B cell (primary cell): ENCODE measurements around the gene CACYBP. TPM values are rescaled to one million over a fixed set of nuclear protein-coding genes. Genes with fewer than 3 reads are reported as not detected.
A peak's percentile ranks its signal among the peaks of the same experiment; 100 is the strongest.

Experiments used
- ATAC-seq: fragments of 200-7000 bp; cut with Tn5 transposase; one replicate; pipeline ENCODE4 v1.10.0; 2021; ENCODE audit warnings: low read depth, mild to moderate bottlenecking, moderate number of reproducible peaks, moderate library complexity
- CTCF ChIA-PET: fragments of 350-600 bp; sonication (Branson Sonifier 250); formaldehyde crosslinking; loops from one replicate; lab custom pipeline; 2021; ENCODE audit warnings: antibody characterized with exemption, inconsistent platforms; lab: Charles Lee
- POLR2A ChIA-PET: fragments of 350-600 bp; sonication (Branson Sonifier 250); formaldehyde crosslinking; loops from one replicate; lab custom pipeline; 2021; ENCODE audit warnings: antibody characterized with exemption; lab: Charles Lee
- DNase-seq: peaks from one replicate; pipeline ENCODE4 v3.0.0; 2013
- H2AFZ ChIP-seq: 2 replicates; pipeline ENCODE4 v1.6.1; 2012; ENCODE audit warnings: mild to moderate bottlenecking, low read depth, low read length; ENCODE audit not compliant: insufficient read depth, poor library complexity, severe bottlenecking
- H3K27ac ChIP-seq, 2 donors: 1 replicate in 1 of 2; 2 replicates in 1 of 2; pipeline ENCODE4 v1.5.1; 2012 to 2013; ENCODE audit warnings: low read length in 2 of 2, mild to moderate bottlenecking in 2 of 2, moderate library complexity in 1 of 2
- H3K27me3 ChIP-seq, 4 experiments: fragments of 200-600 bp in 1 of 4; sonication (generic) in 1 of 4; replicated peaks in 1 of 4; 1 replicate in 2 of 4; 2 replicates in 2 of 4; pipeline versions ENCODE4 v1.6.1 to v1.7.0; 2013 to 2016; ENCODE audit warnings: low read length in 3 of 4, mild to moderate bottlenecking in 2 of 4, mixed read lengths in 1 of 4, moderate library complexity in 1 of 4; ENCODE audit not compliant: insufficient read depth in 4 of 4, control insufficient read depth in 3 of 4; ENCODE audit errors: control extremely low read depth in 1 of 4
- H3K36me3 ChIP-seq, 2 experiments: replicated peaks in 1 of 2; 1 replicate in 1 of 2; 2 replicates in 1 of 2; pipeline versions ENCODE4 v1.6.1 to v1.7.1; 2013; ENCODE audit warnings: low read length in 1 of 2; ENCODE audit not compliant: insufficient read depth in 2 of 2, control insufficient read depth in 1 of 2; ENCODE audit errors: control extremely low read depth in 1 of 2, extremely low read depth in 1 of 2
- H3K4me1 ChIP-seq, 2 donors: fragments of 200-600 bp in 1 of 2; sonication (generic) in 1 of 2; 1 replicate in 1 of 2; 2 replicates in 1 of 2; pipeline versions ENCODE4 v1.5.1 to v1.6.1; 2013 to 2017; ENCODE audit warnings: low read length in 2 of 2; ENCODE audit not compliant: control insufficient read depth in 2 of 2, insufficient read depth in 2 of 2
- H3K4me2 ChIP-seq: replicated peaks from 2 replicates; pipeline ENCODE3; 2012; ENCODE audit warnings: mild to moderate bottlenecking, low read depth, low read length; ENCODE audit not compliant: poor library complexity, severe bottlenecking
- H3K4me3 ChIP-seq, 5 experiments: fragments of 200-600 bp in 1 of 5; sonication (generic) in 1 of 5; 1 replicate in 3 of 5; 2 replicates in 2 of 5; pipeline versions ENCODE4 v1.5.1 to v1.7.0; 2011 to 2016; ENCODE audit warnings: low read length in 4 of 5, mild to moderate bottlenecking in 4 of 5, low read depth in 2 of 5, control low read depth in 1 of 5, moderate library complexity in 1 of 5; ENCODE audit not compliant: insufficient read depth in 1 of 5; ENCODE audit errors: control extremely low read depth in 1 of 5, extremely low read depth in 1 of 5
- H3K79me2 ChIP-seq: fragments of 200-600 bp; sonication (generic); one replicate; pipeline ENCODE4 v1.6.0; 2016; ENCODE audit warnings: low read length; ENCODE audit not compliant: control insufficient read depth, insufficient read depth
- H3K9ac ChIP-seq: fragments of 200-600 bp; sonication (generic); 2 replicates; pipeline ENCODE4 v1.6.1; 2017; ENCODE audit warnings: mild to moderate bottlenecking, low read length, moderate library complexity
- H3K9me3 ChIP-seq, 3 donors: one replicate each; pipeline versions ENCODE4 v1.6.1 to v1.7.1; 2013; ENCODE audit warnings: low read length in 2 of 3; ENCODE audit not compliant: control insufficient read depth in 2 of 3, insufficient read depth in 1 of 3; ENCODE audit errors: control extremely low read depth in 1 of 3
- H4K20me1 ChIP-seq: 2 replicates; pipeline ENCODE4 v1.6.0; 2012; ENCODE audit warnings: mild to moderate bottlenecking, low read length; ENCODE audit not compliant: insufficient read depth, control insufficient read depth, poor library complexity, severe bottlenecking
- H3K27ac Mint-ChIP-seq: one replicate; pipeline ENCODE4 v1.8.0; 2021; ENCODE audit warnings: mixed read lengths
- H3K27me3 Mint-ChIP-seq: one replicate; pipeline ENCODE4 v1.8.0; 2021; ENCODE audit warnings: mixed read lengths
- H3K4me1 Mint-ChIP-seq: one replicate; pipeline ENCODE4 v1.8.0; 2021; ENCODE audit warnings: mixed read lengths
- H3K4me3 Mint-ChIP-seq: one replicate; pipeline ENCODE4 v1.8.0; 2021; ENCODE audit warnings: mixed read lengths
- H3K9me3 Mint-ChIP-seq: one replicate; pipeline ENCODE4 v1.8.0; 2022; ENCODE audit warnings: mixed read lengths; ENCODE audit not compliant: insufficient read depth
- CTCF ChIP-seq: fragments of 200-600 bp; IDR thresholded peaks from one replicate; pipeline ENCODE4 v1.8.0; 2022; ENCODE audit warnings: antibody characterized with exemption, mild to moderate bottlenecking
- EZH2 ChIP-seq: IDR thresholded peaks from 2 replicates; pipeline ENCODE4 v1.6.1; 2012; ENCODE audit warnings: borderline replicate concordance, low read depth, mild to moderate bottlenecking, moderate library complexity, low read length; ENCODE audit not compliant: insufficient read depth, poor library complexity, severe bottlenecking
- WGBS: methylation state at CpG from one replicate; pipeline ENCODE4 v1.1.5; 2013; ENCODE audit warnings: missing lambda C conversion rate; ENCODE audit not compliant: insufficient coverage; 5-methylcytosine and 5-hydroxymethylcytosine counted together
- intact Hi-C: fragments of 100-400 bp; cut with micrococcal nuclease; formaldehyde crosslinking; loops from one replicate; pipeline ENCODE4 v1.10.0; 2022
- polyA plus RNA-seq: library from polyadenylated mRNA; depleted of rRNA; stranded (reverse); fragments of >200 nt; gene quantifications from 2 replicates; pipeline ENCODE4 v1.2.3, GENCODE V29; 2012
- total RNA-seq, 2 donors: library from RNA; stranded (reverse); fragments of 120-200 nt in 1 of 2; gene quantifications; 1 replicate in 1 of 2; 2 replicates in 1 of 2; pipeline versions ENCODE4 v1.2.3 to v1.2.4, GENCODE V29; 2013 to 2022

The CACYBP gene
- total and polyA plus RNA-seq, 2 donors (not counting 1 experiment from before 2014, with no cell fraction given), result 16.2 to 71.1 TPM

- CTCF ChIA-PET, result interaction anchor here (1.3 to 1.4 kb wide), 2 partner anchors 9 to 11 kb away, joined by 3 to 6 read pairs; no protein-coding TSS in a partner anchor
Measured at GRCh38 chr1:174974711-174975119, 25.0 kb upstream of the CACYBP start.

GRCh38 chr1:174975764-174976163 lies 24.0 kb upstream of the CACYBP start:
- DNase-seq (no peak), ATAC-seq (no peak)
- no peaks in the 10 kb centered on the region for H3K9me3 ChIP-seq
- no peak overlapping the region for H3K9ac ChIP-seq
- Mint-ChIP-seq H3K4me1 (peaks cover 12% of the 10 kb centered on the region), H3K27me3 (no peaks in the 10 kb centered on the region), H3K9me3 (no peaks in the 10 kb centered on the region), H3K4me3 (no peak overlapping the region), H3K27ac (peak overlapping the region; percentile 16)
- no CpG with 5 or more reads among the region's 1 CpG for WGBS
- H3K4me1 ChIP-seq, result peaks cover 6 to 7% of the 10 kb centered on the region in 2 donors
- H3K4me2 ChIP-seq, result no peak overlapping the region
- H3K36me3 ChIP-seq, result peaks cover 0 to 16% of the 10 kb centered on the region in 2 experiments
- CTCF ChIA-PET, result interaction anchor here (1.5 kb wide), 1 partner anchor 8 kb away, joined by 4 read pairs; no protein-coding TSS in a partner anchor
- no peak overlapping the region for H3K27ac ChIP-seq
- intact Hi-C loops, result no loop called here
- H3K4me3 ChIP-seq, result no peak overlapping the region
- no peak overlapping the region for H2AFZ ChIP-seq
- no peaks in the 10 kb centered on the region for H4K20me1 ChIP-seq
- POLR2A ChIA-PET, result no interaction called here
- no peaks in the 10 kb centered on the region for H3K79me2 ChIP-seq
- no peak for TF ChIP-seq CTCF
- no peak for TF ChIP-seq EZH2
- no peaks in the 10 kb centered on the region for H3K27me3 ChIP-seq

More at GRCh38 chr1:174974711-174975119, 25.0 kb upstream of the CACYBP start:
- Mint-ChIP-seq H3K4me1 (peaks cover 12% of the 10 kb centered on the region), H3K4me3 (no peak overlapping the region), H3K9me3 (no peaks in the 10 kb centered on the region), H3K27me3 (no peaks in the 10 kb centered on the region), H3K27ac (no peak overlapping the region)
- Histone ChIP-seq H3K9ac (no peak overlapping the region), H3K79me2 (no peaks in the 10 kb centered on the region), H3K27ac (no peak overlapping the region), H4K20me1 (no peaks in the 10 kb centered on the region), H3K4me2 (no peak overlapping the region), H3K36me3 (peaks cover 0 to 23% of the 10 kb centered on the region in 2 experiments), H3K4me3 (no peak overlapping the region), H3K9me3 (no peaks in the 10 kb centered on the region), H3K27me3 (no peaks in the 10 kb centered on the region), H2AFZ (no peak overlapping the region), H3K4me1 (peaks cover 6 to 7% of the 10 kb centered on the region in 2 donors)
- POLR2A ChIA-PET, result no interaction called here
- TF ChIP-seq EZH2 (no peak), CTCF (no peak)
- intact Hi-C loops, result no loop called here
- ATAC-seq (no peak), DNase-seq (no peak)
- 95% methylated on average over 2 of the region's 2 CpGs for WGBS
